K562 (cell line): ENCODE results near the gene MYPN. TPM values are rescaled to one million over a fixed set of nuclear protein-coding genes. Genes with fewer than 3 reads are reported as not detected.

Source experiments
- ATAC-seq: fragments of 200-7000 bp; cut with Tn5 transposase; 3 replicates; pipeline ENCODE4 v1.9.1; 2020; ENCODE audit warnings: moderate library complexity
- BruUV-seq: library from RNA; stranded (reverse); fragments of 400-500 nt; replicated peaks from 2 replicates; lab custom pipeline; 2021; lab: Mats Ljungman, UMichigan
- CTCF ChIA-PET: fragments of 300-600 bp; formaldehyde crosslinking; extraction: SDS; loops from one replicate; lab custom pipeline; 2021; ENCODE audit warnings: low intra/inter-chr PET ratio; lab: Yijun Ruan, JAX
- POLR2A ChIA-PET: fragments of 300-600, 350-650 bp; sonication (Branson Sonifier 250); formaldehyde crosslinking; extraction: SDS; loops from one replicate; lab custom pipeline; 2021; ENCODE audit warnings: antibody characterized with exemption, inconsistent platforms; lab: Yijun Ruan, JAX
- DNase-seq, 4 experiments: peaks; one replicate each; pipeline versions ENCODE4 v3.0.0 to v3.0.0-alpha.2; 2011 to 2018; ENCODE audit warnings: low spot score in 3 of 4, mixed read lengths in 3 of 4; ENCODE audit errors: extremely low read depth in 1 of 4
- FAIRE-seq: peaks from 2 replicates; lab custom pipeline; 2011; peaks lifted over from hg19 to GRCh38; lab: Jason Lieb, UNC
- H2AFZ ChIP-seq: 2 replicates; pipeline ENCODE4 v1.6.0; 2011; ENCODE audit warnings: low read depth, low read length, control low read depth, inconsistent platforms
- H3K27ac ChIP-seq: fragments of 200-600 bp; 3 replicates; pipeline ENCODE4 v1.8.0; 2011; ENCODE audit warnings: low read depth, mild to moderate bottlenecking, control low read depth, inconsistent platforms, low read length, moderate library complexity, mixed read lengths; ENCODE audit errors: extremely low read depth
- H3K27me3 ChIP-seq, 2 experiments: fragments of 300-600 bp in 1 of 2; 2 replicates in 1 of 2; 3 replicates in 1 of 2; pipeline versions ENCODE4 v1.6.0 to v1.8.0; 2011; ENCODE audit warnings: inconsistent platforms in 2 of 2, low read length in 2 of 2, mild to moderate bottlenecking in 1 of 2, mixed read lengths in 1 of 2, moderate library complexity in 1 of 2; ENCODE audit not compliant: control insufficient read depth in 2 of 2, insufficient read depth in 2 of 2
- H3K36me3 ChIP-seq: fragments of 300-600 bp; 3 replicates; pipeline ENCODE4 v1.8.0; 2011; ENCODE audit warnings: mild to moderate bottlenecking, low read length, inconsistent platforms; ENCODE audit not compliant: control insufficient read depth, insufficient read depth
- H3K4me1 ChIP-seq, 2 experiments: fragments of 200-600 bp in 1 of 2; replicated peaks in 1 of 2; 2 replicates in 1 of 2; 3 replicates in 1 of 2; pipeline versions ENCODE4 v1.5.1 to v1.8.0; 2011; ENCODE audit warnings: inconsistent platforms in 2 of 2, low read length in 2 of 2, mild to moderate bottlenecking in 1 of 2, mixed read lengths in 1 of 2, moderate library complexity in 1 of 2; ENCODE audit not compliant: control insufficient read depth in 2 of 2, insufficient read depth in 2 of 2
- H3K4me2 ChIP-seq: 2 replicates; pipeline ENCODE4 v1.6.1; 2011; ENCODE audit warnings: low read length, control low read depth, inconsistent platforms, mixed read lengths; ENCODE audit not compliant: insufficient read depth
- H3K4me3 ChIP-seq: fragments of 200-600 bp; sonication (generic), shearing (Covaris generic); 2 replicates; pipeline ENCODE4 v1.5.1; 2016; ENCODE audit warnings: control low read depth, inconsistent platforms
- H3K79me2 ChIP-seq: fragments of 200-600 bp; 3 replicates; pipeline ENCODE4 v1.8.0; 2011; ENCODE audit warnings: low read length, inconsistent platforms; ENCODE audit not compliant: control insufficient read depth, insufficient read depth
- H3K9ac ChIP-seq, 2 experiments: 2 replicates each; pipeline versions ENCODE4 v1.6.0 to v1.6.1; 2011; ENCODE audit warnings: low read depth in 2 of 2, low read length in 2 of 2, control low read depth in 1 of 2, inconsistent platforms in 1 of 2, mild to moderate bottlenecking in 1 of 2, mixed read lengths in 1 of 2; ENCODE audit not compliant: insufficient read depth in 1 of 2
- H3K9me1 ChIP-seq: one replicate; pipeline ENCODE4 v1.6.0; 2011; ENCODE audit warnings: inconsistent platforms, mild to moderate bottlenecking, low read length, moderate library complexity; ENCODE audit not compliant: control insufficient read depth, insufficient read depth
- H3K9me3 ChIP-seq: replicated peaks from 2 replicates; pipeline ENCODE4 v1.5.1; 2011; ENCODE audit warnings: low read depth, low read length, inconsistent platforms; ENCODE audit not compliant: control insufficient read depth, insufficient read depth
- H4K20me1 ChIP-seq: replicated peaks from 2 replicates; pipeline ENCODE4 v1.6.1; 2011; ENCODE audit warnings: low read length, inconsistent platforms, mixed read lengths; ENCODE audit not compliant: control insufficient read depth, insufficient read depth
- CCNT2 ChIP-seq: IDR thresholded peaks from 2 replicates; pipeline ENCODE4 v1.6.1; 2011; ENCODE audit warnings: borderline replicate concordance, low read depth, mild to moderate bottlenecking, moderate library complexity, mixed read lengths, low read length; ENCODE audit not compliant: insufficient read length; ENCODE audit errors: extremely low read depth
- EP300 ChIP-seq: IDR thresholded peaks from 2 replicates; pipeline ENCODE4 v1.6.1; 2012; ENCODE audit warnings: low read length, improper control_type of control experiment
- FIP1L1 ChIP-seq: fragments of 200-400 bp; formaldehyde crosslinking; IDR thresholded peaks from 2 replicates; pipeline ENCODE4 v1.6.1; 2018; ENCODE audit warnings: mild to moderate bottlenecking, low read depth, low read length; ENCODE audit not compliant: poor library complexity, severe bottlenecking
- FUS ChIP-seq: fragments of 200-400 bp; formaldehyde crosslinking; optimal IDR thresholded peaks from 2 replicates; pipeline ENCODE3; 2017; ENCODE audit warnings: low read depth, low read length
- JUND ChIP-seq, 2 experiments: IDR thresholded peaks; 2 replicates in 1 of 2; 3 replicates in 1 of 2; pipeline ENCODE4 v1.6.1; 2011; ENCODE audit warnings: borderline replicate concordance in 2 of 2, low read depth in 2 of 2, low read length in 2 of 2, improper control_type of control experiment in 1 of 2, missing biosample characterization in 1 of 2, missing genetic modification characterization in 1 of 2, missing genetic modification reagents in 1 of 2
- NFIC ChIP-seq: fragments of 450-650 bp; IDR thresholded peaks from 2 replicates; pipeline ENCODE4 v1.6.1; 2017; ENCODE audit warnings: mild to moderate bottlenecking, inconsistent platforms
- POLR2H ChIP-seq: IDR thresholded peaks from 2 replicates; pipeline ENCODE4 v1.6.1; 2016; ENCODE audit warnings: missing genetic modification characterization, low read depth, mild to moderate bottlenecking, control low read depth, missing compliant biosample characterization, moderate library complexity
- RBM22 ChIP-seq: fragments of 200-400 bp; formaldehyde crosslinking; IDR thresholded peaks from 2 replicates; pipeline ENCODE4 v1.6.1; 2018; ENCODE audit warnings: low read length, low read depth; ENCODE audit not compliant: poor library complexity, severe bottlenecking
- SAFB2 ChIP-seq: fragments of 200-400 bp; formaldehyde crosslinking; IDR thresholded peaks from 2 replicates; pipeline ENCODE4 v1.6.1; 2018; ENCODE audit warnings: borderline replicate concordance, low read length, low read depth, moderate library complexity; ENCODE audit not compliant: severe bottlenecking
- SIRT6 ChIP-seq: IDR thresholded peaks from one replicate; pipeline ENCODE4 v1.6.1; 2012; ENCODE audit warnings: low read depth, mild to moderate bottlenecking, control low read depth, inconsistent platforms, low read length, moderate library complexity
- SNRNP70 ChIP-seq: fragments of 200-400 bp; formaldehyde crosslinking; optimal IDR thresholded peaks from 2 replicates; pipeline ENCODE3; 2017; ENCODE audit warnings: low read depth, low read length
- SUPT5H ChIP-seq: fragments of 450-650 bp; IDR thresholded peaks from 2 replicates; pipeline ENCODE4 v1.6.1; 2016
- ZC3H11A ChIP-seq: IDR thresholded peaks from 2 replicates; pipeline ENCODE4 v1.6.1; 2012; ENCODE audit warnings: low read depth, low read length, improper control_type of control experiment
- ZFP30 ChIP-seq: fragments of 250-450 bp; sonication (Bioruptor Pico); IDR thresholded peaks from 2 replicates; pipeline ENCODE4 v1.8.0; 2022; ENCODE audit warnings: moderate library complexity, mild to moderate bottlenecking, inconsistent platforms, borderline replicate concordance
- ZNF316 ChIP-seq: fragments of 450-650 bp; IDR thresholded peaks from 2 replicates; pipeline ENCODE4 v1.6.1; 2016
- ZNF668 ChIP-seq: fragments of 250-450 bp; sonication (Bioruptor Pico); IDR thresholded peaks from 2 replicates; pipeline ENCODE4 v1.8.0; 2022; ENCODE audit warnings: mild to moderate bottlenecking, inconsistent platforms
- ZNF785 ChIP-seq: fragments of 250-450 bp; sonication (Bioruptor Pico); IDR thresholded peaks from 2 replicates; pipeline ENCODE4 v1.4.0; 2020; ENCODE audit warnings: mild to moderate bottlenecking
- WGBS: fragments of 100-300 bp; shearing (Covaris generic); methylation state at CpG from one replicate; pipeline ENCODE4 v1.1.6; 2016; ENCODE audit warnings: low coverage, mixed read lengths; ENCODE audit not compliant: insufficient coverage; ENCODE audit errors: missing lambda C conversion rate; 5-methylcytosine and 5-hydroxymethylcytosine counted together
- in situ Hi-C: fragments of 300-500 bp; cut with MboI; formaldehyde crosslinking; loops from 4 replicates; pipeline ENCODE4 v1.15.0; 2018; ENCODE audit warnings: inconsistent platforms, mixed read lengths
- intact Hi-C: fragments of 100-400 bp; cut with micrococcal nuclease; formaldehyde crosslinking; loops from 2 replicates; pipeline ENCODE4 v1.14.2; 2022
- polyA plus RNA-seq, 8 experiments: library from polyadenylated mRNA; depleted of rRNA in 4 of 8; stranded (reverse) in 5 of 8; unstranded in 3 of 8; fragments of >200 nt; fragmentation: Nextera tagmentation in 2 of 8; fragmentation: Illumina TruSeq in 1 of 8; extraction: Ambion mirVana in 2 of 8; extraction: Trizol in 1 of 8; gene quantifications; 2 replicates each; pipeline versions ENCODE4 v1.2.1 to v1.2.3, GENCODE V29; 2011 to 2014; ENCODE audit warnings: inconsistent platforms in 1 of 8, missing spikeins in 1 of 8
- total RNA-seq, 7 experiments: library from RNA; depleted of rRNA in 6 of 7; stranded (reverse); fragments of >200 nt in 6 of 7; fragmentation: Illumina TruSeq in 2 of 7; extraction: Trizol in 2 of 7; gene quantifications; 2 replicates each; pipeline versions ENCODE4 v1.2.1 to v1.2.3, GENCODE V29; 2011 to 2021; ENCODE audit warnings: low replicate concordance in 1 of 7
- TF ChIP-seq, protein P1 (sequence below): fragments of 250-450 bp; sonication (Bioruptor Pico); IDR thresholded peaks from 2 replicates; pipeline ENCODE4 v1.4.0; 2020

Gene MYPN
- total and polyA plus RNA-seq, 9 of the 15 experiments (the other 6 are each of a cell fraction or from before 2014, with no cell fraction given) = not detected

DNA sequence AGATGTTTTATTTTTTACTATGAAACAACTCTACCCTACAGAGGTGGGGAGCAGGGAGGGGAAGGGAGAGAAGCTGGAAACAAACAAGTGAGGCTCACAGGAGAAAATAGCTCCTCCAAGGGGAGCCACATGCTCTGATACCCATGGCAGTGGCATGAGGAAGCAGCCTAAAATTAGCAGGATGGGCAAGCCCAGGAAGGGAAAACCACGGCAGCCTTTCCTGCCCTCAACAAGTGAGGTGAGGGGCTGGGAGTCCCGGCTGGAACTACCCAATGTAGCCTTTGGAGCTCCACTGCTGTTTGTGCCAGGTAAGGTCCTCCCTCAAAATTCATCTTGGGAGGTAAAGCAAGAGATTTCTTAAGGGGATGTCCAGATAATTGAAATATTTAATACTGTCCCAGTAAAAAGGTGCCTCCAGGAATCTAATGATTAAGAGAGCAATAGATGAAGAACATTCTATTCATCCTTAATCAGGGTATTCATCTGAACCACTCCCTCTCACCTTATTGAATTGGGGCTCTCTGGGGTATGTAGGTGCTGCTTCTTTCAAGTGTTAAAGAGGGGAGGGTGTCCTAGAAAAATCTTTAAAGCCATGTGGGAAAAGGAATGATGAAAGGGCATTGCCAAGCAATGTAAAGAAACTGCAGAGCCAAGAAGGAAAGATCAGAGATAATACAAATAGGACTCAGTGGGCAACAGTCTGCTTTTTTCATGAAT lies 21.4 kb upstream of the MYPN start:
- Histone ChIP-seq H3K36me3 (no peaks in the 10 kb centered on the region), H2AFZ (no peak overlapping the region), H3K9ac (no peak overlapping the region), H3K4me3 (no peak overlapping the region), H3K4me2 (no peak overlapping the region), H3K27ac (no peak overlapping the region), H3K4me1 (no peaks in the 10 kb centered on the region), H3K27me3 (peaks cover 0 to 3% of the 10 kb centered on the region in 2 experiments; a peak in 2 of 5 replicates), H3K9me3 (no peaks in the 10 kb centered on the region), H3K9me1 (no peaks in the 10 kb centered on the region), H4K20me1 (no peaks in the 10 kb centered on the region), H3K79me2 (no peaks in the 10 kb centered on the region)
- in situ Hi-C loops (no loop called here), intact Hi-C loops (no loop called here)
- no peak for FAIRE-seq
- POLR2A ChIA-PET = interaction anchor here (1.0 kb wide), 1 partner anchor 13 kb away, joined by 3 read pairs; no protein-coding TSS in a partner anchor
- BruUV-seq = no TSS peak
- no peak for ATAC-seq
- CTCF ChIA-PET = no interaction called here
- no peak for DNase-seq
- TF ChIP-seq NFIC = no peak
- no peak for TF ChIP-seq ZNF668 (CRISPR knock-in tag)
- no peak for TF ChIP-seq SIRT6
- TF ChIP-seq RBM22 = no peak
- TF ChIP-seq ZC3H11A = no peak
- TF ChIP-seq FUS = no peak
- TF ChIP-seq SAFB2 = no peak
- TF ChIP-seq ZFP30 (CRISPR knock-in tag) = no peak
- TF ChIP-seq POLR2H (tag) = no peak
- TF ChIP-seq JUND (IDR thresholded peaks at IDR 0.05; ENCODE audit: borderline replicate concordance, low read depth, low read length) = no peak
- no peak for TF ChIP-seq JUND (tag; IDR thresholded peaks at IDR 0.05; ENCODE audit: borderline replicate concordance, low read depth, low read length)
- no peak for TF ChIP-seq SNRNP70
- TF ChIP-seq ZNF316 = no peak
- no peak for TF ChIP-seq ZNF785 (CRISPR knock-in tag)
- no peak for TF ChIP-seq CCNT2
- TF ChIP-seq, protein P1, sequence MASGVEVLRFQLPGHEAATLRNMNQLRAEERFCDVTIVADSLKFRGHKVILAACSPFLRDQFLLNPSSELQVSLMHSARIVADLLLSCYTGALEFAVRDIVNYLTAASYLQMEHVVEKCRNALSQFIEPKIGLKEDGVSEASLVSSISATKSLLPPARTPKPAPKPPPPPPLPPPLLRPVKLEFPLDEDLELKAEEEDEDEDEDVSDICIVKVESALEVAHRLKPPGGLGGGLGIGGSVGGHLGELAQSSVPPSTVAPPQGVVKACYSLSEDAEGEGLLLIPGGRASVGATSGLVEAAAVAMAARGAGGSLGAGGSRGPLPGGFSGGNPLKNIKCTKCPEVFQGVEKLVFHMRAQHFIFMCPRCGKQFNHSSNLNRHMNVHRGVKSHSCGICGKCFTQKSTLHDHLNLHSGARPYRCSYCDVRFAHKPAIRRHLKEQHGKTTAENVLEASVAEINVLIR (CRISPR knock-in tag) = no peak
- TF ChIP-seq SUPT5H = no peak
- TF ChIP-seq FIP1L1 = no peak
- no peak for TF ChIP-seq EP300
- WGBS = 0% methylated on average over 2 of the region's 2 CpGs
